UCSD-AML1 (cell line): ENCODE measurements around the gene DOP1A.

Experiments used
- DNase-seq: peaks from one replicate; lab custom pipeline; 2025; ENCODE audit not compliant: unreplicated experiment; lab: John Stamatoyannopoulos, UW

The DOP1A gene

GRCh38 chr6:83198486-83199172 lies 131.2 kb downstream of the DOP1A start:
- no peak for DNase-seq

DNA sequence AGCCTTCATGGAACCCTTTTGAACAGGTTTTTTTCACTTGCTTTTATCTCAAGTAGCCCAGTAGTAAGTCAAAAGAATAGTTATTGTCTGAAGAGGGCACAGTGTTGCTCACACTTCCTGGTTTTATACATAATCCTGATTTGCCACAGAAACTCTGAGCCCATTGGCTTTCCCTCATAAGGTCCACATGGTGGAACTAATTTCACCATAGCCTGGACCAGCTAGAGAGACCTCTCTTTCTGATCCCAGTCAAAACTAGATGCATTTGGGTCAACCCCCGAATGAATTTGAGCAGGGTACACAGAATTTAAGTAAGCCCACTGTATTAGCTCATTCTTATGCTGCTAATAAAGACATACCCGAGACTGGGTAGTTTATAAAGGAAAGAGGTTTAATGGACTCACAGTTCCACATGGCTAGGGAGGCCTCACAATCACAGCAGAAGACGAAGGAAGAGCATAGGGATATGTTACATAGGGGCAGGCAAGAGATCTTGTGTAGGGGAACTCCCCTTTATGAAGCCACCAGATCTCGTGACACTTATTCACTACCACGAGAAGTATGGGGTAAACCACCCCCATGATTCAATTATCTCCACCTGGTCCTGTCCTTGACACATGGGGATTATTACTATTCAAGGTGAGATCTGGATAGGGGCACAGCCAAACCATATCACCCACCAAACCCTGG lies 131.8 kb downstream of the DOP1A start:
- no peak for DNase-seq

- no peak for DNase-seq
These were observed 132.4 kb downstream of the DOP1A start for GRCh38 chr6:83199863-83200225.

DNA sequence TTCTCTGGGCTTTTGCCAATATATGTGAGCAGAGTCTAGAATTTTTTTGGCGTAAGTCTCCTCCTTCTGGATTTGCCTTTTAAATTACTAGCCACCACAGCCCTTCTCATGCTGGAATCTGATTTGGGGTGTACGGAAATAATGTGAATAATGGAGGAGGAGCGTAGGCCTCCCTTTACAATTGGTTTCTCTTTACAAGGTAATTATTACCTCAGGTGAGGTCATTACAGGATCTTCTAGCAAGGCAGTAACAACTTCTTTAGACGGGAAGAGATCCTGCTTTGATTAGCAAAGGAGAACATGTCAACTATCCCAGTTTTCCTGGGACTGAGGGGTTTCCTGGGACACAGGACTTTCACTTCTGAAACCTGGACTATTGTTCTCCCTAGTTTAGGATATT lies 134.6 kb downstream of the DOP1A start:
- no peak for DNase-seq

- DNase-seq = peak; percentile 34
These were observed 147.9 kb downstream of the DOP1A start for GRCh38 chr6:83215131-83216047.

- DNase-seq = no peak
These were observed 149.3 kb downstream of the DOP1A start for GRCh38 chr6:83216806-83217205.
